ENCODE data around the gene BRSK2. TPM values are rescaled to one million over a fixed set of nuclear protein-coding genes. Genes with fewer than 3 reads are reported as not detected.
"Not testable (repeated sequence)": the region's sequence is repeated elsewhere in the genome, so short reads cannot be mapped to it uniquely, and the experiment has no call there.

The BRSK2 gene
- total RNA-seq, 2 donors from 2014 or later, result 0.17 to 0.33 TPM

DNA sequence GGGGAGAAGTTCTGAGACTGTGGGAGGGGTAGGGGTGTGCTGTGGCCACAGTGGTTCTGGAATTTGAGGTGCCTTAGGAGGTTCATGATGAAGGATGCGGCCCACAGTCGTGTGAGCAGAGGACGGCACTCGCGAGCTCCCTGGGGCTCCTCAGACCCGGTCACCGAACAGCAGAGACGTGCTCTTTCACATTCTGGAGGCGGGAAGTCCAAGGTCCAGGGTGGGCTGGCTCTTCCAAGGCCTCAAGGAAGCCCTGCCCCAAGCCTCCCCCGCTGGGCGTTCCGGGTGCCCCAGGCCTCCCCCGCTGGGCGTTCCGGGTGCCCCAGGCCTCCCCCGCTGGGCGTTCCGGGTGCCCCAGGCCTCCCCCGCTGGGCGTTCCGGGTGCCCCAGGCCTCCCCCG, 33.7 kb downstream of the BRSK2 start:
- DNase-seq (ENCODE audit: low spot score); H3K4me3 Mint-ChIP-seq; H3K27ac Mint-ChIP-seq; H3K36me3 Mint-ChIP-seq; H3K4me1 Mint-ChIP-seq (ENCODE audit: low read depth in 2 of 2); ATAC-seq; H3K27me3 Mint-ChIP-seq; H3K9me3 Mint-ChIP-seq: not testable (repeated sequence)

- Mint-ChIP-seq H3K4me1 (ENCODE audit: low read depth in 2 of 2) (no peaks in the 10 kb centered on the region), H3K9me3 (no peaks in the 10 kb centered on the region), H3K27ac (no peak overlapping the region), H3K4me3 (no peak overlapping the region), H3K27me3 (no peaks in the 10 kb centered on the region), H3K36me3 (no peaks in the 10 kb centered on the region)
- no peak for DNase-seq (ENCODE audit: low spot score)
- no peak for ATAC-seq
These were observed 35.3 kb downstream of the BRSK2 start for GRCh38 chr11:1425006-1425405.

DNA sequence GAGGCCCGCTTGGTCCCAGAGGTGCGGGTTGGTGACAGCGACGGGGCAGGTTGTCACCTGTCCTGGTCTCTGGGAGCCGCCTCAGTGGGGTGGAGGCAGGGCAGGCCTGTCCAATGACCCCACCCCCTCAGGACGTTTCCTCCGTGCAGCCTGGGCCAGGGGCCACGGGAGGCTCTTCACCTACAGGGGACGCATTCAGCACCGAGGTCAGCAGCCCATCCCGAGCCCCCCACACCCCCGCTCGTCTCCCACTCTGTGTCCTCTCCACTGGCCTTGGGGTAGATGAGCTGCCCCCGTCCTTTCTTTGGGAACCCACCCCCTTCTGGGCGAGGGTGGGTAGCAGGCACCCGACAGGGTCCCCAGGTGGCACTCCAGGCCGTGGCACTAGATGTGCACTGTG, 35.7 kb downstream of the BRSK2 start:
- no peak for DNase-seq (ENCODE audit: low spot score)
- H3K4me1 Mint-ChIP-seq (ENCODE audit: low read depth in 2 of 2), result no peaks in the 10 kb centered on the region
- no peak for ATAC-seq
- no peak overlapping the region for H3K27ac Mint-ChIP-seq
- H3K9me3 Mint-ChIP-seq, result no peaks in the 10 kb centered on the region
- no peaks in the 10 kb centered on the region for H3K36me3 Mint-ChIP-seq
- H3K27me3 Mint-ChIP-seq, result no peaks in the 10 kb centered on the region
- H3K4me3 Mint-ChIP-seq, result no peak overlapping the region

GRCh38 chr11:1428762-1429316, 39.1 kb downstream of the BRSK2 start:
- Mint-ChIP-seq H3K4me3 (no peak overlapping the region), H3K27me3 (no peaks in the 10 kb centered on the region), H3K36me3 (no peaks in the 10 kb centered on the region), H3K27ac (no peak overlapping the region), H3K9me3 (no peaks in the 10 kb centered on the region), H3K4me1 (ENCODE audit: low read depth in 2 of 2) (no peaks in the 10 kb centered on the region)
- ATAC-seq, result peak; percentile 52 to 61
- no peak for DNase-seq (ENCODE audit: low spot score)

DNA sequence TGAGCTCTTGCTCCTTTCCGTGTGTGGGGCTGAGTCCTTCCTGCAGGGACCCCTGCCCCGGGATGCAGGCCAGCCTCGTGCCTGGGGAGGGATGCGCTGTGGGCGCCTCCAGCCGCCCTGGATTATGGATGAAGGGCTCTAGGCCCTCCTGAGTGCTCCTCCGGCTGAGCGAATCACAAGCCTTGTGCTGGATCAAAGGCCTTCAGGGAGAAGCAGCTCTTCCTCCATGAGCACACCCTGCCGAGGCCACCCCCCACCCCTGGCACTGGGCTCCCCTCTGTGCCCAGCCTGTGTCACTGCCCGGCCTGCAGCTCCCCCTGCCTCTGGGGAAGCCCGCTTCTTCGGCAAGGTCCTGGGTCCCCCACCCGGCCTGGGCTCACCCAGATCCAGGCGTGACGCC, 43.8 kb downstream of the BRSK2 start:
- H3K9me3 Mint-ChIP-seq, result no peaks in the 10 kb centered on the region
- ATAC-seq, result no peak
- H3K36me3 Mint-ChIP-seq, result no peaks in the 10 kb centered on the region
- H3K27me3 Mint-ChIP-seq, result no peaks in the 10 kb centered on the region
- H3K27ac Mint-ChIP-seq, result no peak overlapping the region
- H3K4me1 Mint-ChIP-seq (ENCODE audit: low read depth in 2 of 2), result no peaks in the 10 kb centered on the region
- H3K4me3 Mint-ChIP-seq, result no peak overlapping the region
- no peak for DNase-seq (ENCODE audit: low spot score)

DNA sequence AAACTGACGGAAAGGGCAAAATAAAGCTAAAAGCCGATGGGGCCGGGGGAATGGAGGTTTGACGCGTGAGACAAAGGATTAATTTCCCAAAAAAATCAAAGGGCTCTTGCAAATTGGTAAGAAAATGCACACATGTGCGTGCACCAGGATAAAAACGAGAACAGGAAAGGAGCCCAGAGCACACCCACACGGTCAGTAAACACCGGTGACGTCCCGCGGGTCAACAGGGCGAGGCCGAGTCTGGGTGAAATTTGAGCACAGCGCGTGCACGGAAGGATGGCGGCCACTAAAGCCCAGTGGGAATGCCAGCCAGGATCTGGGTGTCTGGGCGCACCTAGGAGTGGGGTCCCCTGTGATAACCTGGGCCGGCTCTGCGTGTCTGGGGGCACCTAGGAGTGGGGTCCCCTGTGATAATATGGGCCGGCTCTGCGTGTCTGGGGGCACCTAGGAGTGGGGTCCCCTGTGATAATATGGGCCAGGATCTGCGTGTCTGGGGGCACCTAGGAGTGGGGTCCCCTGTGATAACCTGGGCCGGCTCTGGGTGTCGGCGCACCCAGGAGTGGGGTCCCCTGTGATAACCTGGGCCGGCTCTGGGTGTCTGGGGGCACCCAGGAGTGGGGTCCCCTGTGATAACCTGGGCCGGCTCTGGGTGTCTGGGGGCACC, 44.4 kb downstream of the BRSK2 start:
- no peak overlapping the region for H3K4me3 Mint-ChIP-seq
- ATAC-seq (no peak), DNase-seq (ENCODE audit: low spot score) (no peak)
- H3K27me3 Mint-ChIP-seq, result no peaks in the 10 kb centered on the region
- no peak overlapping the region for H3K27ac Mint-ChIP-seq
- no peaks in the 10 kb centered on the region for H3K9me3 Mint-ChIP-seq
- H3K36me3 Mint-ChIP-seq, result no peaks in the 10 kb centered on the region
- H3K4me1 Mint-ChIP-seq (ENCODE audit: low read depth in 2 of 2), result no peaks in the 10 kb centered on the region

GRCh38 chr11:1435479-1435819, 45.7 kb downstream of the BRSK2 start:
- not testable (repeated sequence) for H3K27ac Mint-ChIP-seq; DNase-seq (ENCODE audit: low spot score); H3K4me3 Mint-ChIP-seq; H3K4me1 Mint-ChIP-seq (ENCODE audit: low read depth in 2 of 2); ATAC-seq; H3K36me3 Mint-ChIP-seq; H3K27me3 Mint-ChIP-seq; H3K9me3 Mint-ChIP-seq

GRCh38 chr11:1435820-1436467, 46.2 kb downstream of the BRSK2 start:
- H3K27me3 Mint-ChIP-seq, result no peaks in the 10 kb centered on the region
- no peak for ATAC-seq
- no peak overlapping the region for H3K4me3 Mint-ChIP-seq
- no peaks in the 10 kb centered on the region for H3K36me3 Mint-ChIP-seq
- no peak overlapping the region for H3K27ac Mint-ChIP-seq
- no peaks in the 10 kb centered on the region for H3K9me3 Mint-ChIP-seq
- DNase-seq (ENCODE audit: low spot score), result no peak
- no peaks in the 10 kb centered on the region for H3K4me1 Mint-ChIP-seq (ENCODE audit: low read depth in 2 of 2)

GRCh38 chr11:1436468-1437039, 46.8 kb downstream of the BRSK2 start:
- no peaks in the 10 kb centered on the region for H3K36me3 Mint-ChIP-seq
- no peak overlapping the region for H3K4me3 Mint-ChIP-seq
- H3K27me3 Mint-ChIP-seq, result no peaks in the 10 kb centered on the region
- H3K9me3 Mint-ChIP-seq, result no peaks in the 10 kb centered on the region
- DNase-seq (ENCODE audit: low spot score), result no peak
- no peaks in the 10 kb centered on the region for H3K4me1 Mint-ChIP-seq (ENCODE audit: low read depth in 2 of 2)
- no peak overlapping the region for H3K27ac Mint-ChIP-seq
- ATAC-seq, result no peak

DNA sequence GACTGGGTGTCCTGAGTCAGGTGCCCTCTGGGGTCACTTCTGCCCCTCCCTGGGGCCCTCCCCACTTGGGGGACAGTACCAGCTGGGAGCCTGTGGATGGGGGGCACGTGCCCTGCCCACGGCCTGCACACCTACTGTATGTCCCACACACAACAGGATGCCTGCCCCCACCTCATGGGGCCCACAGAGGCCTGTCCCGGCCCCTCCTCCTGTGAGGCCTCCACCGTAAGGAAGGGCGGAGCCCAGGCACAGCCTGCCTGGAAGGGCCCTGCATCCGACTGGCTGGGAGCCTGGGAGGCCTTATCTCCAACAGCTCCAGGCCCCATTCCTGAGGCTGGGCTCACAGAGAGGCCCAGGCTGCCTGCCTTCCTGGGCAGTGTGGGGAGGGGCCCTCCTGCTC, 47.8 kb downstream of the BRSK2 start:
- Mint-ChIP-seq H3K27me3 (no peaks in the 10 kb centered on the region), H3K9me3 (no peaks in the 10 kb centered on the region), H3K36me3 (no peaks in the 10 kb centered on the region), H3K27ac (no peak overlapping the region), H3K4me3 (no peak overlapping the region), H3K4me1 (ENCODE audit: low read depth in 2 of 2) (no peaks in the 10 kb centered on the region)
- ATAC-seq, result peak in 1 of 2 donors; percentile 12
- DNase-seq (ENCODE audit: low spot score), result no peak

DNA sequence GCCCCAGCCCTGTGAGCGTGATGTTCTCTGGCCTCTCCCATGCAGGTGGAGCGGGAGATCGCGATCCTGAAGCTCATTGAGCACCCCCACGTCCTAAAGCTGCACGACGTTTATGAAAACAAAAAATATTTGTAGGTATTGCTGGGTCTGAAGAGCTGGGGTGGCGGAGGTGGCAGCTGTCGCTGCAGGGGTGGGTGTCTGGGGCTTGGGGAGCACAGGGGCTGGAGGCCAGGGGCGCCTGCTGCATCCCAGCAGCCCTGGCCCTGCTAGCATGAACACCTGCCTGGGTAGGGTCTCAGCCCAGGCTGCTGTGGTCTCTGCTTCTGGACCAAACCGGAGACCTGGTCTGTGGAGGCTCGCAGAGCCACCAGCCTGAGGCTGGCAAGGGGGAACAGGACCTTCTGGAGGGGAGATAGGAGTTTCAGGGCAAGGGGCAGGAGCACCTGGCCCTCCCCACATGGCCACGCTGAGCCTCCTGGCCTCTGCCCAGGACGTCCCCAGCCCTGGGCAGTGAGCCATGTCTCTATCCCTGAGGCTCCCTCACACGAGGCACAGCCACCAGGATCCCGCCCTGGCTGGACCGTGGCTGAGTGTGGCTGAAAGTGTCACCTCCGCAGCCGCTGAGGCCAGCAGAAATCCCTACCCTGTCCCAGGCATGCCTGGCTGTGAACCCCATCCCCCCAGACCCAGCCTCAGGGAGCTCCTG, 48.7 kb downstream of the BRSK2 start:
- no peaks in the 10 kb centered on the region for H3K4me1 Mint-ChIP-seq (ENCODE audit: low read depth in 2 of 2)
- H3K36me3 Mint-ChIP-seq, result no peaks in the 10 kb centered on the region
- H3K27me3 Mint-ChIP-seq, result no peaks in the 10 kb centered on the region
- H3K4me3 Mint-ChIP-seq, result no peak overlapping the region
- DNase-seq (ENCODE audit: low spot score), result no peak
- ATAC-seq, result no peak
- H3K9me3 Mint-ChIP-seq, result no peaks in the 10 kb centered on the region
- no peak overlapping the region for H3K27ac Mint-ChIP-seq

DNA sequence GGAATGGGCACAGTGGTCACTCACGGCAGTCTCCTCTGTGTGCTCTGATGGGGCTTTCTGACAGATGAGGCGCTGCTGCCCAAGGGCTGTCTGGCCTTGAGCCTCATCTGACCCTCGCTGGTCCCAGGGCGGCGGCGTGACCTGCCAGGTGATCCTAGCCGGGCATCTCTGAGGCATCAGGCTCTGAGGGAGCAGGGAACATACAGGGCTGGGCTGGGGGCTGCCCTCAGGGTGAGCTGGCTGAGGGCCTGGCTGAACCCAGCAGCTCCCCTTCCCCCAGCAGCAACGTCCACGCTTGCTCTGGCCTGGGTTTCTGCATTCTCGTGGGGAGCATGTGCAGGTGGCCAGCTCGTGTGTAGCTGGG, 49.2 kb downstream of the BRSK2 start:
- no peaks in the 10 kb centered on the region for H3K4me1 Mint-ChIP-seq (ENCODE audit: low read depth in 2 of 2)
- no peak overlapping the region for H3K27ac Mint-ChIP-seq
- H3K27me3 Mint-ChIP-seq, result no peaks in the 10 kb centered on the region
- no peaks in the 10 kb centered on the region for H3K36me3 Mint-ChIP-seq
- DNase-seq (ENCODE audit: low spot score) (no peak), ATAC-seq (no peak)
- H3K4me3 Mint-ChIP-seq, result no peak overlapping the region
- no peaks in the 10 kb centered on the region for H3K9me3 Mint-ChIP-seq

DNA sequence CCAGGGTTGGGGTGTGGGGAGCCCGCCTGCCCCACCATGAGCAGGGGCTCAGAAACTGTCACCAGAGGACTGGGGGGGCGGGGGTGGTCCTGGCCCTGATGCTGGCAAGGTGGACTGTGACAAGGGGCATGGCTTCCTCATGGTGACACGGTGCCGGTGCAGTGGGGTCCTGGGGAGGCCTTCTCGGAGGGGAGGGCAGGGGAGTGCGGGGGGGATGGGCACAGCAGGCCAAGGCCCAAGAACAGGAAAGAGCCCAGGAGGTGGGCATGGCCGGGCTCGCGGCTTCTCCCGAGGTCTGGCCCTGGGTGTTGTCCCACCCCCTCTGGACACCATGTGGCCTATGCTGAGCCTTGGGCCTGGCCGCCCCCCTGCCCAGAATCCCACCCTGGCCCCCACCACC, 49.6 kb downstream of the BRSK2 start:
- Mint-ChIP-seq H3K4me1 (ENCODE audit: low read depth in 2 of 2) (no peaks in the 10 kb centered on the region), H3K36me3 (no peaks in the 10 kb centered on the region), H3K9me3 (no peaks in the 10 kb centered on the region), H3K27ac (no peak overlapping the region), H3K27me3 (no peaks in the 10 kb centered on the region), H3K4me3 (no peak overlapping the region)
- no peak for DNase-seq (ENCODE audit: low spot score)
- ATAC-seq, result no peak

- no peak for ATAC-seq
- H3K4me3 Mint-ChIP-seq, result no peak overlapping the region
- no peak for DNase-seq (ENCODE audit: low spot score)
- no peaks in the 10 kb centered on the region for H3K9me3 Mint-ChIP-seq
- no peak overlapping the region for H3K27ac Mint-ChIP-seq
- H3K36me3 Mint-ChIP-seq, result no peaks in the 10 kb centered on the region
- H3K27me3 Mint-ChIP-seq, result no peaks in the 10 kb centered on the region
- no peaks in the 10 kb centered on the region for H3K4me1 Mint-ChIP-seq (ENCODE audit: low read depth in 2 of 2)
These were observed 50.3 kb downstream of the BRSK2 start for GRCh38 chr11:1440066-1440465.

All from natural killer cell treated with Interleukin-12 subunit alpha and Interleukin-12 subunit beta and Interleukin-15 and Interleukin-18, amount 100 ng/mL, for 72 hours (primary cell).